DND-41 (cell line): ENCODE results near the gene BCL7B.

Experiments
- CTCF ChIP-seq: IDR thresholded peaks from 2 replicates; pipeline ENCODE4 v1.5.1; 2012; ENCODE audit warnings: borderline replicate concordance, low read length, moderate library complexity, mild to moderate bottlenecking; ENCODE audit not compliant: poor library complexity, severe bottlenecking; ENCODE audit errors: extremely low read depth
- EZH2 ChIP-seq: IDR thresholded peaks from 3 replicates; pipeline ENCODE4 v1.6.1; 2012; ENCODE audit warnings: borderline replicate concordance, low read depth, mild to moderate bottlenecking, moderate library complexity, low read length, inconsistent platforms; ENCODE audit not compliant: severe bottlenecking

- TF ChIP-seq CTCF, result no peak
- TF ChIP-seq EZH2, result no peak
Measured at GRCh38 chr7:73521636-73522104, 35.8 kb downstream of the BCL7B start.
